Measurements from ENCODE around the gene C19orf47.

Gene C19orf47

GRCh38 chr19:40383668-40384248 is 35.6 kb upstream of the C19orf47 start:
- H3K27ac ChIP-seq, result no peak overlapping the region
- TF ChIP-seq ZFX (IDR thresholded peaks at IDR 0.05), result no peak
- TF ChIP-seq, protein P1, sequence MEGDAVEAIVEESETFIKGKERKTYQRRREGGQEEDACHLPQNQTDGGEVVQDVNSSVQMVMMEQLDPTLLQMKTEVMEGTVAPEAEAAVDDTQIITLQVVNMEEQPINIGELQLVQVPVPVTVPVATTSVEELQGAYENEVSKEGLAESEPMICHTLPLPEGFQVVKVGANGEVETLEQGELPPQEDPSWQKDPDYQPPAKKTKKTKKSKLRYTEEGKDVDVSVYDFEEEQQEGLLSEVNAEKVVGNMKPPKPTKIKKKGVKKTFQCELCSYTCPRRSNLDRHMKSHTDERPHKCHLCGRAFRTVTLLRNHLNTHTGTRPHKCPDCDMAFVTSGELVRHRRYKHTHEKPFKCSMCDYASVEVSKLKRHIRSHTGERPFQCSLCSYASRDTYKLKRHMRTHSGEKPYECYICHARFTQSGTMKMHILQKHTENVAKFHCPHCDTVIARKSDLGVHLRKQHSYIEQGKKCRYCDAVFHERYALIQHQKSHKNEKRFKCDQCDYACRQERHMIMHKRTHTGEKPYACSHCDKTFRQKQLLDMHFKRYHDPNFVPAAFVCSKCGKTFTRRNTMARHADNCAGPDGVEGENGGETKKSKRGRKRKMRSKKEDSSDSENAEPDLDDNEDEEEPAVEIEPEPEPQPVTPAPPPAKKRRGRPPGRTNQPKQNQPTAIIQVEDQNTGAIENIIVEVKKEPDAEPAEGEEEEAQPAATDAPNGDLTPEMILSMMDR (conservative IDR thresholded peaks at IDR 0.05), result no peak

DNA sequence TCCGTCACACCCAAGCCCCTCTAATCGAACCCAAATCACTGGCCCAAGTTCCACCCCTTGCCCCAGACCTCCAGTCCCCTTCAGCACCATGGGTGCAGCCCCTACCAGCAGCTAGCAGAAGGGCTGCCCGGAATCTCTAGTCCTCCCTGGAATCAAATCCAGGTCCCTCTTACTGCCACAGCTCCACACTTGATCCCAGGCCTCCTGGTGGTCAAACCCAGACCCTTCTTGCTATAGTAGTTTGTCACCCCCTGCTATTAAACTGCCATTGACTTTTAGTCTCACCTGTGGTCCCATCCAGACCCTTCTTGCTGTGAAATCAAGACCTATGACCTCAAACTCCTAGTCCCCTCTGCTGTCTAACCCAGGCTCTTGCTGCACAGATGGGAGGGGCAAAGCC is 33.1 kb upstream of the C19orf47 start:
- H3K27ac ChIP-seq, result no peak overlapping the region
- TF ChIP-seq ZFX (IDR thresholded peaks at IDR 0.05), result no peak
- TF ChIP-seq, protein P1 (conservative IDR thresholded peaks at IDR 0.05), result no peak

DNA sequence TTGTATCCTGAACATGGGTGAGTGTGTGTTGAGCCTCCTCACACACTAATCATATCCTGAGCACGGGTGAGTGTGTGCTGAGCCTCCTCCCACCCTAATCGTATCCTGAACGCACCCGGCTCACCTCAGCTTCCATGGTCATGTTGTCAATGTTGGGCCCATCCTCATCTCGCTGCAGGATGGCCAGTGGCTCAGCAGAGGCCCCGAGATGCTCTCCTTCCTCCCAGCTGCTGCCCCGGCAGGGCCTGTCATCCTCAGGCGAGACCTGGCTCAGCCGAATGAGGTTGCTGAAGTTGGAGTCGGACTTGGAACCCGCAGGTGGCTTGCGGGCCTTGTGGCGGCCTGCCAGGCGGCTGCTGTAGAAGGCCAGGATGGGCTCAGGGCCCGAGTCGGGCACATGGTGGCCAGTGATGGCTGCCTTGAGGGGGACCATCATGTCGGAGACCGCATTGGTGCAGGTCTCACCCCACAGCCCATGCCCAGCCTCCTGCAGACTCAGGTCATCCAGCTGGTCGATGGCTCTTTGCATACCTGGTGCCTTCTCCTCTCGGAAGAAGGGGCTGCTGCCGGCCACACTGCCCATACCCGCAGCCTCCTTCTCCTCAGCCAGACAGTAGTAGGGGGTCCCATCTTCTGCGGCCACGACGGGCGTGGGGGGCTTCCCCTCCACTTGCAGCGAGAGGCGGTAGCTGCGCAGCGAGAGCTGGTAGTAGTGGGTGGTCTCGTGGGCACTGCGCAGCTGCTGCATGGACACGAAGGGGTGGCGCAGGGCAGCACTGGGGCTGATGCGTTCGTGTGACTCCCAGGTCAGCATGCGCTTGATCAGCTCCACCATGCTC is 32.2 kb upstream of the C19orf47 start:
- no peak overlapping the region for H3K27ac ChIP-seq
- TF ChIP-seq ZFX (IDR thresholded peaks at IDR 0.05), result no peak
- TF ChIP-seq, protein P1 (conservative IDR thresholded peaks at IDR 0.05), result no peak

- TF ChIP-seq, protein P1 (conservative IDR thresholded peaks at IDR 0.05), result no peak
- TF ChIP-seq ZFX (IDR thresholded peaks at IDR 0.05), result no peak
- no peak overlapping the region for H3K27ac ChIP-seq
Observed at GRCh38 chr19:40379446-40380198, 31.4 kb upstream of the C19orf47 start.

GRCh38 chr19:40378509-40378908 is 30.3 kb upstream of the C19orf47 start:
- TF ChIP-seq, protein P1 (conservative IDR thresholded peaks at IDR 0.05), result no peak
- no peak for TF ChIP-seq ZFX (IDR thresholded peaks at IDR 0.05)
- H3K27ac ChIP-seq, result no peak overlapping the region

- TF ChIP-seq, protein P1 (conservative IDR thresholded peaks at IDR 0.05), result no peak
- no peak for TF ChIP-seq ZFX (IDR thresholded peaks at IDR 0.05)
- H3K27ac ChIP-seq, result no peak overlapping the region
Observed at GRCh38 chr19:40377876-40378385, 29.7 kb upstream of the C19orf47 start.
